ENCODE measurements around the gene CABP7. TPM values are rescaled to one million over a fixed set of nuclear protein-coding genes. Genes with fewer than 3 reads are reported as not detected.
A peak's percentile ranks its signal among the peaks of the same experiment; 100 is the strongest.

The CABP7 gene
- total RNA-seq (2021) (not detected in 2 replicates), Bru-seq, nascent RNA (not detected), BruChase-seq, experiment 1, labeled RNA remaining after a 2-hour chase (not detected), BruChase-seq, experiment 2, labeled RNA remaining after a 6-hour chase (percentile 17 among the genes with signal in this experiment)
- long read RNA-seq, partial matches to known transcripts: 0 of 9 reads
- long read RNA-seq, other reads (novel, unspliced or antisense): 9 of 9 reads

DNA sequence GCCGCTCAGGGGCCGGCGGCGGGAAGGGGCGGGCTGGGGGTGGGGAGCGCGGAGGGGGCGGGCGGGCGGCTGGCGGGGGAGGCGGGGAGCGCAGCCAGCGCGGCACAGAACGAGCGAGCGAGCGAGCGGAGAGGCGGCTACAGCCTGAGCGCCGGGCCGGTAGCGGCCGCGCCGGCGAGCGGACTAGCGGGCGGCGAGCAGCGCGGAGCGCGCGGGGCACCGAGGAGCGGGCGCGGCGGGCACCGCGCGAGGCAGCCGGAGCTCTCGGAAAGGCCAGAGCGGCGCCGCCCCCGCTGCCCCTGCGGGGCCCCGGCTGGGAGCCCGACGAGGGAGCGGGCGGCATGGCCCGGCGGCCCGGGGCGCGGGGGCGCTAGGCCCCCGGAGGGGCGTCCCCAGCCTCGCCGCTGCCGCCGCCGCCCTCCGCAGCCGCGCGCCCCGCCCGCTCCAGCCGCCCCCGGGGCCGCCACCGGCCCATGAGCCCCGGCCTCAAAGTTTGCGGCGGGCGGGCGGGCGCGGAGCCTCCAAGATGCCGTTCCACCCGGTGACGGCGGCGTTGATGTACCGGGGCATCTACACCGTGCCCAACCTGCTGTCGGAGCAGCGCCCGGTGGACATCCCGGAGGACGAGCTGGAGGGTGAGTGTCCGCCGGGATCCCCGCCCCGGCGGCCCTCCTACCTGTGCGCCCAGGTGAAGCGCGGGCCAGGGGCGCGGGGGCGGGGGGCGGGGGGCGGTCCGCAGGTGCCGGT is at the start of gene CABP7:
Gene CABP7, plus strand, starts transcription at position 105 of the 747 bp plus-strand sequence. Its CDS starts 422 bp downstream, at position 527.
- BruUV-seq (replicated peaks): no TSS peak
- peaks cover 50% of the 10 kb centered on the region for H3K27me3 ChIP-seq (replicated peaks; ENCODE audit: insufficient read depth, low read depth, low read length, poor library complexity)
- no peak within 1 kb of the TSS for H3K4me3 ChIP-seq (ENCODE audit: low read depth, low read length, poor library complexity, severe bottlenecking)
- intact Hi-C loops (cut with micrococcal nuclease; ENCODE audit: unreplicated experiment): no loop called here
- H3K27ac ChIP-seq (ENCODE audit: low read depth, low read length, poor library complexity, severe bottlenecking): no peak within 1 kb of the TSS
- ChIA-PET CTCF (no interaction called here), POLR2A (ENCODE audit: low non-redundant PET) (no interaction called here)
- TF ChIP-seq, protein P1, sequence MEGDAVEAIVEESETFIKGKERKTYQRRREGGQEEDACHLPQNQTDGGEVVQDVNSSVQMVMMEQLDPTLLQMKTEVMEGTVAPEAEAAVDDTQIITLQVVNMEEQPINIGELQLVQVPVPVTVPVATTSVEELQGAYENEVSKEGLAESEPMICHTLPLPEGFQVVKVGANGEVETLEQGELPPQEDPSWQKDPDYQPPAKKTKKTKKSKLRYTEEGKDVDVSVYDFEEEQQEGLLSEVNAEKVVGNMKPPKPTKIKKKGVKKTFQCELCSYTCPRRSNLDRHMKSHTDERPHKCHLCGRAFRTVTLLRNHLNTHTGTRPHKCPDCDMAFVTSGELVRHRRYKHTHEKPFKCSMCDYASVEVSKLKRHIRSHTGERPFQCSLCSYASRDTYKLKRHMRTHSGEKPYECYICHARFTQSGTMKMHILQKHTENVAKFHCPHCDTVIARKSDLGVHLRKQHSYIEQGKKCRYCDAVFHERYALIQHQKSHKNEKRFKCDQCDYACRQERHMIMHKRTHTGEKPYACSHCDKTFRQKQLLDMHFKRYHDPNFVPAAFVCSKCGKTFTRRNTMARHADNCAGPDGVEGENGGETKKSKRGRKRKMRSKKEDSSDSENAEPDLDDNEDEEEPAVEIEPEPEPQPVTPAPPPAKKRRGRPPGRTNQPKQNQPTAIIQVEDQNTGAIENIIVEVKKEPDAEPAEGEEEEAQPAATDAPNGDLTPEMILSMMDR (conservative IDR thresholded peaks at IDR 0.05; ENCODE audit: low read depth, low read length): no peak
- TF ChIP-seq EZH2 (IDR thresholded peaks at IDR 0.05; ENCODE audit: borderline replicate concordance, low read depth, low read length, poor library complexity, severe bottlenecking): no peak
- H3K4me1 ChIP-seq (ENCODE audit: insufficient read depth, low read length, poor library complexity, severe bottlenecking): no peaks in the 10 kb centered on the region
- H3K36me3 ChIP-seq (ENCODE audit: insufficient read depth, low read length, poor library complexity, severe bottlenecking): no peaks in the 10 kb centered on the region
- H3K9me3 ChIP-seq (ENCODE audit: low read depth, low read length, poor library complexity, severe bottlenecking): no peaks in the 10 kb centered on the region
- no peak for DNase-seq (ENCODE audit: low spot score)

DNA sequence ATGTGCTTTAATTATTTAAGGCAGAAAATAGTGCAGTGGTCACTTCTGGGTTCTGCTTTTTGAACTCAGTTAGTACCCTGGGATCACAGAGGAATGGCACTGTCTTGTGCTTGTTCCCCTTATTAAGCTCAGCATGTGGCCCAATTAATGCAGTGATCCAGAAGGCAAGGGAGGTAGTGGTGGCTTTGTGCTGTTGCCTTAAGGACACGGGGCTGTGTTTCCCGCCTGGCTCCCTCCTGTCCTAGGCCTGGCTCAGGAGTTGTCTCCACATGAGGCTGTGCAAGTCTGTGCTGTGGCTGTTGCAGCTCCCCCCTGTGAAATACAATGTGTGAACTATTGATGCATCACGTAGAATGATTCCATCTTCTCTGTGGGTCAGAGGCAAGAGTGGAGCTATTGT is 49.2 kb upstream of the CABP7 start:
- H3K27me3 ChIP-seq (replicated peaks; ENCODE audit: insufficient read depth, low read depth, low read length, poor library complexity): no peaks in the 10 kb centered on the region
- H3K36me3 ChIP-seq (ENCODE audit: insufficient read depth, low read length, poor library complexity, severe bottlenecking): peaks cover 12% of the 10 kb centered on the region
- no peak overlapping the region for H3K4me3 ChIP-seq (ENCODE audit: low read depth, low read length, poor library complexity, severe bottlenecking)
- intact Hi-C loops (cut with micrococcal nuclease; ENCODE audit: unreplicated experiment): no loop called here
- H3K4me1 ChIP-seq (ENCODE audit: insufficient read depth, low read length, poor library complexity, severe bottlenecking): peaks cover 3% of the 10 kb centered on the region
- H3K9me3 ChIP-seq (ENCODE audit: low read depth, low read length, poor library complexity, severe bottlenecking): no peaks in the 10 kb centered on the region
- no peak for TF ChIP-seq EZH2 (IDR thresholded peaks at IDR 0.05; ENCODE audit: borderline replicate concordance, low read depth, low read length, poor library complexity, severe bottlenecking)
- TF ChIP-seq, protein P1 (conservative IDR thresholded peaks at IDR 0.05; ENCODE audit: low read depth, low read length): no peak
- ChIA-PET CTCF (interaction anchor here (0.6 kb wide), 1 partner anchor 717 kb away, joined by 3 read pairs; the partner anchor contains the start of gene RNF215), POLR2A (ENCODE audit: low non-redundant PET) (no interaction called here)
- no peak overlapping the region for H3K27ac ChIP-seq (ENCODE audit: low read depth, low read length, poor library complexity, severe bottlenecking)
- no TSS peak for BruUV-seq (replicated peaks)
- DNase-seq (ENCODE audit: low spot score): peak; percentile 55

DNA sequence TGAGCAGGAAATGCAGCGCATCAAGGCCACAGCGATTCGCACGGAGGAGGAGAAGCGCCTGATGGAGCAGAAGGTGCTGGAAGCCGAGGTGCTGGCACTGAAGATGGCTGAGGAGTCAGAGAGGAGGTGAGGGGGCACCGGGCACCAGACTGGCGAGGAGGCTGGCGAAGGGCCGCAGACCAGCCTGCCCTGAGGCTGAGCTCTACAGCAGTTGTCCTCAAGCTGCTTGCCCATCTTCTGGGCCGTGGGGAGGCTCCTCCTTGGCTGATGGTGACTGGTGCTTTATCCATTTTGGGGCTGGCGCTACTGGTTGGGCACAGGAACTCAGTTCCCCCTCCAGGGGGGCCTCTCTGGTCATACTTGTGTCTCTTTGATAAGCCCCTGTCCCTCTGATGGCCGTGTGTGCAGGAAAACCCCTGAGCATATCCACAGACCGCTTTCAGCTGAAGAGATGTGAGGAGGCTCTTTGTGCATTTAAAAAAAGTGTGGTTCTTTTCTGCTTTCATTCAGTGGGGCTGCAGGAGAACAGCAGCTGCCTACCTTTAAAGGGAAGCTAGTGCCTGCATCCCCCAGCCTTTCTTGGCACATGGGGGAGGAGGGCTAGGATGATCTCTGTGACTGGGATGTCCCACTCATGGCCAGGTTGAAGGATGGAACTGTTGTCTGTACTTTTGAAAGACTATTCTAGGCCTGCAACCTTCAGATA is 46.3 kb upstream of the CABP7 start:
- POLR2A ChIA-PET (ENCODE audit: low non-redundant PET): no interaction called here
- intact Hi-C loops (cut with micrococcal nuclease; ENCODE audit: unreplicated experiment): no loop called here
- CTCF ChIA-PET: interaction anchor here (0.6 kb wide), 1 partner anchor 53 kb away, joined by 4 read pairs; no protein-coding TSS in a partner anchor

More for the DNA sequence above, 46.3 kb upstream of the CABP7 start:
- Histone ChIP-seq H3K36me3 (ENCODE audit: insufficient read depth, low read length, poor library complexity, severe bottlenecking) (peaks cover 22% of the 10 kb centered on the region), H3K4me3 (ENCODE audit: low read depth, low read length, poor library complexity, severe bottlenecking) (no peak overlapping the region), H3K27me3 (replicated peaks; ENCODE audit: insufficient read depth, low read depth, low read length, poor library complexity) (no peaks in the 10 kb centered on the region), H3K27ac (ENCODE audit: low read depth, low read length, poor library complexity, severe bottlenecking) (no peak overlapping the region), H3K4me1 (ENCODE audit: insufficient read depth, low read length, poor library complexity, severe bottlenecking) (peaks cover 3% of the 10 kb centered on the region), H3K9me3 (ENCODE audit: low read depth, low read length, poor library complexity, severe bottlenecking) (no peaks in the 10 kb centered on the region)
- DNase-seq (ENCODE audit: low spot score): no peak
- no TSS peak for BruUV-seq (replicated peaks)
- TF ChIP-seq, protein P1 (conservative IDR thresholded peaks at IDR 0.05; ENCODE audit: low read depth, low read length): no peak
- TF ChIP-seq EZH2 (IDR thresholded peaks at IDR 0.05; ENCODE audit: borderline replicate concordance, low read depth, low read length, poor library complexity, severe bottlenecking): no peak

All from A673 (cell line).